Measurements from ENCODE around the gene TFR2. TPM values are rescaled to one million over a fixed set of nuclear protein-coding genes. Genes with fewer than 3 reads are reported as not detected.

TFR2 gene
- total RNA-seq (2016; rRNA removed; fragmentation: Illumina TruSeq; extraction: Trizol): 12.5 and 36.9 TPM in 2 replicates
- 3.4 and 5.6 TPM in 2 replicates for total RNA-seq (2016; cell fraction: cytosol; rRNA removed; fragmentation: Illumina TruSeq; extraction: Trizol; ENCODE audit: low read depth)
- total RNA-seq (2016; cell fraction: insoluble cytoplasmic fraction; rRNA removed; fragmentation: Illumina TruSeq; extraction: Trizol): 10.1 and 35.7 TPM in 2 replicates
- total RNA-seq (2016; cell fraction: membrane; rRNA removed; fragmentation: Illumina TruSeq; extraction: Trizol): 8.2 and 10.4 TPM in 2 replicates
- 34.2 and 34.9 TPM in 2 replicates for total RNA-seq (2016; cell fraction: nucleus; rRNA removed; fragmentation: Illumina TruSeq; extraction: Trizol)
- 64.2 and 122 TPM in 2 replicates for polyA plus RNA-seq (2011; rRNA removed)
- 55.9 and 57.8 TPM in 2 replicates for polyA plus RNA-seq (2011; cell fraction: cytosol; rRNA removed)
- polyA plus RNA-seq (2011; cell fraction: nucleus; rRNA removed): 182 and 193 TPM in 2 replicates
- 111 and 151 TPM in 2 replicates for polyA plus RNA-seq (2012)
- 4.2 and 4.6 TPM in 2 replicates for polyA plus RNA-seq (2016; cell fraction: cytosol; fragmentation: Illumina TruSeq; extraction: Trizol; ENCODE audit: low read depth)
- 11.4 and 13.6 TPM in 2 replicates for polyA plus RNA-seq (2016; cell fraction: insoluble cytoplasmic fraction; fragmentation: Illumina TruSeq; extraction: Trizol; ENCODE audit: low read depth)
- polyA plus RNA-seq (2016; cell fraction: membrane; fragmentation: Illumina TruSeq; extraction: Trizol; ENCODE audit: low read depth): 6.6 and 6.9 TPM in 2 replicates
- 79.8 and 81.7 TPM in 2 replicates for polyA plus RNA-seq (2016; cell fraction: nucleus; fragmentation: Illumina TruSeq; extraction: Trizol; ENCODE audit: insufficient read depth, low read depth)
- 17.0 and 39.6 TPM in 2 replicates for polyA minus RNA-seq (2011; rRNA and poly(A)+ RNA removed; ENCODE audit: low replicate concordance)
- 14.2 and 31.8 TPM in 2 replicates for polyA minus RNA-seq (2011; cell fraction: cytosol; rRNA and poly(A)+ RNA removed)
- polyA minus RNA-seq (2011; cell fraction: nucleus; rRNA and poly(A)+ RNA removed): 27.4 and 31.8 TPM in 2 replicates
- Bru-seq, nascent RNA: percentile 63 among the genes with signal in this experiment
- BruChase-seq, experiment 1, labeled RNA remaining after a 6-hour chase: percentile 72 among the genes with signal in this experiment
- percentile 62 among the genes with signal in this experiment for BruChase-seq, experiment 2, labeled RNA remaining after a 2-hour chase
- long read RNA-seq, experiment 1, partial matches to known transcripts: 6 of 26 reads
- long read RNA-seq, experiment 1, other reads (novel, unspliced or antisense): 12 of 26 reads
- long read RNA-seq, experiment 2, transcript TFR2-201 (18 exons, 2,888 nt): major isoform, 35 of 161 reads
- long read RNA-seq, experiment 2, transcript TFR2-205 (19 exons, 3,131 nt): minor isoform, 21 of 161 reads
- long read RNA-seq, experiment 2, partial matches to known transcripts: 56 of 161 reads
- long read RNA-seq, experiment 2, other reads (novel, unspliced or antisense): 48 of 161 reads

GRCh38 chr7:100641463-100641859, at the start of gene TFR2:
Gene TFR2 (minus strand): TSS chr7:100641552. CDS start chr7:100641509, 43 bp downstream.
- ChIA-PET CTCF (ENCODE audit: low intra/inter-chr PET ratio, low total read pairs) (no interaction called here), POLR2A (interaction anchor here (0.6 to 2.6 kb wide), 11 partner anchors 12 to 483 kb away, joined by 3 to 17 read pairs (median 4); partner anchors contain the start of genes FBXO24, GNB2, LRCH4 and MOSPD3)
- DNase-seq (ENCODE audit: low spot score) (peak; percentile 41), FAIRE-seq (peak; percentile 21), ATAC-seq (peak; percentile 67)
- H3K27me3 ChIP-seq (ENCODE audit: control insufficient read depth in 1 of 2, insufficient read depth in 2 of 2, low read length in 2 of 2): peaks cover 5 to 11% of the 10 kb centered on the region in 2 experiments; a peak in 4 of 5 replicates
- 3% methylated on average over 6 of the region's 10 CpGs for WGBS (ENCODE audit: low lambda C conversion rate)
- BruUV-seq (replicated peaks): no TSS peak
- H3K4me3 ChIP-seq (replicated peaks in 1 of 3; ENCODE audit: insufficient read depth in 1 of 3, low read depth in 2 of 3, low read length in 3 of 3): peak within 1 kb of the TSS; percentile 57 to 84 (median 64)
- no peak within 1 kb of the TSS for H2AFZ ChIP-seq (ENCODE audit: low read length)
- H3K9me3 ChIP-seq (ENCODE audit: low read length): no peaks in the 10 kb centered on the region
- H3K4me1 ChIP-seq (ENCODE audit: insufficient read depth, low read length): peaks cover 41% of the 10 kb centered on the region
- H3K27ac ChIP-seq (ENCODE audit: extremely low read length, insufficient read depth, low read length): peak within 1 kb of the TSS; percentile 88
- no peaks in the 10 kb centered on the region for H4K20me1 ChIP-seq (ENCODE audit: insufficient read depth, low read length)
- H3K9ac ChIP-seq (ENCODE audit: insufficient read depth, low read depth, low read length): peak within 1 kb of the TSS; percentile 75
- intact Hi-C loops (cut with micrococcal nuclease; ENCODE audit: unreplicated experiment): no loop called here
- peak within 1 kb of the TSS; percentile 97 for H3K4me2 ChIP-seq (ENCODE audit: low read depth, low read length)
- H3K79me2 ChIP-seq (ENCODE audit: insufficient read depth, low read length): no peaks in the 10 kb centered on the region
- no peaks in the 10 kb centered on the region for H3K36me3 ChIP-seq (replicated peaks in 1 of 2; ENCODE audit: control insufficient read depth in 1 of 2, insufficient read depth in 2 of 2, low read length in 2 of 2)
- in situ Hi-C loops (cut with HindIII; ENCODE audit: extremely low pct_ligation_motif_present, low pct_unique_long_range_greater_than_20kb): no loop called here
- TF ChIP-seq HOXA3 (CRISPR knock-in tag; IDR thresholded peaks at IDR 0.05) (0 out of 2 replicates have a peak, but pooled peaks have one; percentile 62), HOXD1 (CRISPR knock-in tag; IDR thresholded peaks at IDR 0.05) (no peak), HDAC2 (CRISPR knock-in tag; IDR thresholded peaks at IDR 0.05) (peak; percentile 72; the same call in 1 of the 2 replicates), AHDC1 (CRISPR knock-in tag; IDR thresholded peaks at IDR 0.05; ENCODE audit: borderline replicate concordance) (no peak), GLI4 (CRISPR knock-in tag; IDR thresholded peaks at IDR 0.05; ENCODE audit: borderline replicate concordance) (no peak), ZNF430 (CRISPR knock-in tag; IDR thresholded peaks at IDR 0.05) (no peak)
- TF ChIP-seq, protein P1, sequence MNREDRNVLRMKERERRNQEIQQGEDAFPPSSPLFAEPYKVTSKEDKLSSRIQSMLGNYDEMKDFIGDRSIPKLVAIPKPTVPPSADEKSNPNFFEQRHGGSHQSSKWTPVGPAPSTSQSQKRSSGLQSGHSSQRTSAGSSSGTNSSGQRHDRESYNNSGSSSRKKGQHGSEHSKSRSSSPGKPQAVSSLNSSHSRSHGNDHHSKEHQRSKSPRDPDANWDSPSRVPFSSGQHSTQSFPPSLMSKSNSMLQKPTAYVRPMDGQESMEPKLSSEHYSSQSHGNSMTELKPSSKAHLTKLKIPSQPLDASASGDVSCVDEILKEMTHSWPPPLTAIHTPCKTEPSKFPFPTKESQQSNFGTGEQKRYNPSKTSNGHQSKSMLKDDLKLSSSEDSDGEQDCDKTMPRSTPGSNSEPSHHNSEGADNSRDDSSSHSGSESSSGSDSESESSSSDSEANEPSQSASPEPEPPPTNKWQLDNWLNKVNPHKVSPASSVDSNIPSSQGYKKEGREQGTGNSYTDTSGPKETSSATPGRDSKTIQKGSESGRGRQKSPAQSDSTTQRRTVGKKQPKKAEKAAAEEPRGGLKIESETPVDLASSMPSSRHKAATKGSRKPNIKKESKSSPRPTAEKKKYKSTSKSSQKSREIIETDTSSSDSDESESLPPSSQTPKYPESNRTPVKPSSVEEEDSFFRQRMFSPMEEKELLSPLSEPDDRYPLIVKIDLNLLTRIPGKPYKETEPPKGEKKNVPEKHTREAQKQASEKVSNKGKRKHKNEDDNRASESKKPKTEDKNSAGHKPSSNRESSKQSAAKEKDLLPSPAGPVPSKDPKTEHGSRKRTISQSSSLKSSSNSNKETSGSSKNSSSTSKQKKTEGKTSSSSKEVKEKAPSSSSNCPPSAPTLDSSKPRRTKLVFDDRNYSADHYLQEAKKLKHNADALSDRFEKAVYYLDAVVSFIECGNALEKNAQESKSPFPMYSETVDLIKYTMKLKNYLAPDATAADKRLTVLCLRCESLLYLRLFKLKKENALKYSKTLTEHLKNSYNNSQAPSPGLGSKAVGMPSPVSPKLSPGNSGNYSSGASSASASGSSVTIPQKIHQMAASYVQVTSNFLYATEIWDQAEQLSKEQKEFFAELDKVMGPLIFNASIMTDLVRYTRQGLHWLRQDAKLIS (CRISPR knock-in tag; IDR thresholded peaks at IDR 0.05): no peak
- TF ChIP-seq, protein P2, sequence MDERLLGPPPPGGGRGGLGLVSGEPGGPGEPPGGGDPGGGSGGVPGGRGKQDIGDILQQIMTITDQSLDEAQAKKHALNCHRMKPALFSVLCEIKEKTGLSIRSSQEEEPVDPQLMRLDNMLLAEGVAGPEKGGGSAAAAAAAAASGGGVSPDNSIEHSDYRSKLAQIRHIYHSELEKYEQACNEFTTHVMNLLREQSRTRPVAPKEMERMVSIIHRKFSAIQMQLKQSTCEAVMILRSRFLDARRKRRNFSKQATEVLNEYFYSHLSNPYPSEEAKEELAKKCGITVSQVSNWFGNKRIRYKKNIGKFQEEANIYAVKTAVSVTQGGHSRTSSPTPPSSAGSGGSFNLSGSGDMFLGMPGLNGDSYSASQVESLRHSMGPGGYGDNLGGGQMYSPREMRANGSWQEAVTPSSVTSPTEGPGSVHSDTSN (CRISPR knock-in tag; IDR thresholded peaks at IDR 0.05): peak; percentile 68
